Esophagus squamous epithelium (tissue), 4 donors: ENCODE data around the gene LARP4B.

Experiments used
- POLR2A ChIP-seq, 4 donors: fragments of 450-650 bp; IDR thresholded peaks; one replicate each; pipeline ENCODE4 v1.6.1; 2017; ENCODE audit warnings: antibody characterized with exemption in 4 of 4, mild to moderate bottlenecking in 4 of 4, moderate library complexity in 3 of 4
- TF ChIP-seq, protein P1 (sequence below), 6 experiments: fragments of 450-650 bp in 4 of 6; fragments of 200-600 bp in 2 of 6; sonication (generic) in 2 of 6; IDR thresholded peaks; one replicate each; pipeline ENCODE4 v1.5.1; 2016 to 2019; ENCODE audit warnings: antibody characterized with exemption in 6 of 6, mild to moderate bottlenecking in 4 of 6, moderate library complexity in 4 of 6

- TF ChIP-seq, protein P1, sequence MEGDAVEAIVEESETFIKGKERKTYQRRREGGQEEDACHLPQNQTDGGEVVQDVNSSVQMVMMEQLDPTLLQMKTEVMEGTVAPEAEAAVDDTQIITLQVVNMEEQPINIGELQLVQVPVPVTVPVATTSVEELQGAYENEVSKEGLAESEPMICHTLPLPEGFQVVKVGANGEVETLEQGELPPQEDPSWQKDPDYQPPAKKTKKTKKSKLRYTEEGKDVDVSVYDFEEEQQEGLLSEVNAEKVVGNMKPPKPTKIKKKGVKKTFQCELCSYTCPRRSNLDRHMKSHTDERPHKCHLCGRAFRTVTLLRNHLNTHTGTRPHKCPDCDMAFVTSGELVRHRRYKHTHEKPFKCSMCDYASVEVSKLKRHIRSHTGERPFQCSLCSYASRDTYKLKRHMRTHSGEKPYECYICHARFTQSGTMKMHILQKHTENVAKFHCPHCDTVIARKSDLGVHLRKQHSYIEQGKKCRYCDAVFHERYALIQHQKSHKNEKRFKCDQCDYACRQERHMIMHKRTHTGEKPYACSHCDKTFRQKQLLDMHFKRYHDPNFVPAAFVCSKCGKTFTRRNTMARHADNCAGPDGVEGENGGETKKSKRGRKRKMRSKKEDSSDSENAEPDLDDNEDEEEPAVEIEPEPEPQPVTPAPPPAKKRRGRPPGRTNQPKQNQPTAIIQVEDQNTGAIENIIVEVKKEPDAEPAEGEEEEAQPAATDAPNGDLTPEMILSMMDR (IDR thresholded peaks at IDR 0.05), result no peak
- TF ChIP-seq POLR2A (IDR thresholded peaks at IDR 0.05), result no peak
These were observed 75.8 kb downstream of the LARP4B start for GRCh38 chr10:855671-856070.
